ENCODE measurements around the gene GTSE1. TPM values are rescaled to one million over a fixed set of nuclear protein-coding genes. Genes with fewer than 3 reads are reported as not detected.

GTSE1 gene
- total RNA-seq, 1 donor from 2014 or later = 29.7 TPM

- H3K9me3 Mint-ChIP-seq = no peaks in the 10 kb centered on the region
- H3K27me3 ChIP-seq = no peaks in the 10 kb centered on the region
- no peak overlapping the region for H3K4me2 ChIP-seq
- H3K4me3 ChIP-seq = no peak overlapping the region
- no peak overlapping the region for H3K9ac ChIP-seq
- no peak for TF ChIP-seq EZH2 (IDR thresholded peaks at IDR 0.05)
- TF ChIP-seq CTCF (IDR thresholded peaks at IDR 0.05) = no peak
- no peak for TF ChIP-seq EZH2phosphoT487 (IDR thresholded peaks at IDR 0.05)
- H3K4me1 ChIP-seq = no peaks in the 10 kb centered on the region
- peaks cover 16% of the 10 kb centered on the region for H3K36me3 Mint-ChIP-seq
- H2AFZ ChIP-seq (replicated peaks) = no peak overlapping the region
- H4K20me1 ChIP-seq (ENCODE audit: low read depth) = peaks cover 14% of the 10 kb centered on the region
- no peak overlapping the region for H3K4me3 Mint-ChIP-seq
- no peak overlapping the region for H3K27ac Mint-ChIP-seq
- no peaks in the 10 kb centered on the region for H3K79me2 ChIP-seq (ENCODE audit: low read depth)
- H3K27ac ChIP-seq = no peak overlapping the region
- no peaks in the 10 kb centered on the region for H3K9me3 ChIP-seq (ENCODE audit: low read depth)
- DNase-seq (ENCODE audit: low spot score) = no peak
- H3F3A ChIP-seq (ENCODE audit: low read depth) = no peaks in the 10 kb centered on the region
- H3K27me3 Mint-ChIP-seq (ENCODE audit: insufficient read depth, low read depth) = no peaks in the 10 kb centered on the region
- no peaks in the 10 kb centered on the region for H3K36me3 ChIP-seq
- peaks cover 9% of the 10 kb centered on the region for H3K4me1 Mint-ChIP-seq
Observed at GRCh38 chr22:46354176-46354992, 57.7 kb downstream of the GTSE1 start.

- H3K4me3 ChIP-seq = no peak overlapping the region
- TF ChIP-seq CTCF (IDR thresholded peaks at IDR 0.05) = no peak
- TF ChIP-seq EZH2phosphoT487 (IDR thresholded peaks at IDR 0.05) = no peak
- TF ChIP-seq EZH2 (IDR thresholded peaks at IDR 0.05) = no peak
- peaks cover 13% of the 10 kb centered on the region for H4K20me1 ChIP-seq (ENCODE audit: low read depth)
- no peak overlapping the region for H2AFZ ChIP-seq (replicated peaks)
- H3K36me3 ChIP-seq = no peaks in the 10 kb centered on the region
- no peaks in the 10 kb centered on the region for H3K9me3 ChIP-seq (ENCODE audit: low read depth)
- no peaks in the 10 kb centered on the region for H3K79me2 ChIP-seq (ENCODE audit: low read depth)
- no peak for DNase-seq (ENCODE audit: low spot score)
- no peaks in the 10 kb centered on the region for H3K9me3 Mint-ChIP-seq
- no peaks in the 10 kb centered on the region for H3F3A ChIP-seq (ENCODE audit: low read depth)
- no peaks in the 10 kb centered on the region for H3K4me1 ChIP-seq
- H3K4me2 ChIP-seq = no peak overlapping the region
- no peak overlapping the region for H3K4me3 Mint-ChIP-seq
- H3K27ac ChIP-seq = no peak overlapping the region
- H3K4me1 Mint-ChIP-seq = peaks cover 9% of the 10 kb centered on the region
- no peak overlapping the region for H3K27ac Mint-ChIP-seq
- H3K36me3 Mint-ChIP-seq = peaks cover 13% of the 10 kb centered on the region
- H3K27me3 ChIP-seq = no peaks in the 10 kb centered on the region
- H3K27me3 Mint-ChIP-seq (ENCODE audit: insufficient read depth, low read depth) = no peaks in the 10 kb centered on the region
- no peak overlapping the region for H3K9ac ChIP-seq
Observed at GRCh38 chr22:46354993-46355305, 58.3 kb downstream of the GTSE1 start.

GRCh38 chr22:46355369-46355995, 58.8 kb downstream of the GTSE1 start:
- H3K4me3 ChIP-seq = no peak overlapping the region
- no peaks in the 10 kb centered on the region for H3K27me3 ChIP-seq
- H2AFZ ChIP-seq (replicated peaks) = no peak overlapping the region
- Mint-ChIP-seq H3K27ac (no peak overlapping the region), H3K4me1 (peaks cover 9% of the 10 kb centered on the region), H3K27me3 (ENCODE audit: insufficient read depth, low read depth) (no peaks in the 10 kb centered on the region), H3K36me3 (peaks cover 14% of the 10 kb centered on the region), H3K4me3 (no peak overlapping the region), H3K9me3 (no peaks in the 10 kb centered on the region)
- H3K4me2 ChIP-seq = no peak overlapping the region
- peaks cover 9% of the 10 kb centered on the region for H4K20me1 ChIP-seq (ENCODE audit: low read depth)
- H3K27ac ChIP-seq = no peak overlapping the region
- no peaks in the 10 kb centered on the region for H3K9me3 ChIP-seq (ENCODE audit: low read depth)
- DNase-seq (ENCODE audit: low spot score) = peak; percentile 85
- no peaks in the 10 kb centered on the region for H3F3A ChIP-seq (ENCODE audit: low read depth)
- TF ChIP-seq CTCF (IDR thresholded peaks at IDR 0.05) (peak; percentile 88), EZH2 (IDR thresholded peaks at IDR 0.05) (no peak)
- no peaks in the 10 kb centered on the region for H3K79me2 ChIP-seq (ENCODE audit: low read depth)
- no peaks in the 10 kb centered on the region for H3K4me1 ChIP-seq
- H3K9ac ChIP-seq = no peak overlapping the region
- no peaks in the 10 kb centered on the region for H3K36me3 ChIP-seq
